Activated naive CD8-positive, alpha-beta T cell treated with anti-CD3 and anti-CD28 coated beads, Interleukin-2, amount 10 ng/mL, durations not matched to agents 7 days and 5 days (primary cell): ENCODE measurements around the gene CD8A. TPM values are rescaled to one million over a fixed set of nuclear protein-coding genes. Genes with fewer than 3 reads are reported as not detected.
"Not testable (repeated sequence)": the region's sequence is repeated elsewhere in the genome, so short reads cannot be mapped to it uniquely, and the experiment has no call there.

Experiments
- ATAC-seq: fragments of 150-1000 bp; cut with Tn5 transposase; one replicate; pipeline ENCODE4 v1.10.0; 2021; ENCODE audit warnings: low read depth, moderate library complexity
- POLR2A ChIA-PET: fragments of 350-600 bp; sonication (Branson Sonifier 250); formaldehyde crosslinking; loops from one replicate; lab custom pipeline; 2021; ENCODE audit warnings: antibody characterized with exemption; lab: Charles Lee
- DNase-seq: peaks from one replicate; pipeline ENCODE4 v3.0.0; 2021
- H3K27ac Mint-ChIP-seq: one replicate; pipeline ENCODE4 v1.8.0; 2022; ENCODE audit warnings: mild to moderate bottlenecking, mixed read lengths
- H3K27me3 Mint-ChIP-seq: one replicate; pipeline ENCODE4 v1.8.0; 2022; ENCODE audit warnings: mild to moderate bottlenecking, moderate library complexity, mixed read lengths
- H3K36me3 Mint-ChIP-seq: one replicate; pipeline ENCODE4 v1.8.0; 2021; ENCODE audit warnings: mild to moderate bottlenecking, mixed read lengths
- H3K4me1 Mint-ChIP-seq: one replicate; pipeline ENCODE4 v1.8.0; 2021; ENCODE audit warnings: mixed read lengths
- H3K4me3 Mint-ChIP-seq: one replicate; pipeline ENCODE4 v1.8.0; 2022; ENCODE audit warnings: mild to moderate bottlenecking, moderate library complexity, mixed read lengths
- H3K9me3 Mint-ChIP-seq: one replicate; pipeline ENCODE4 v1.8.0; 2021; ENCODE audit warnings: mixed read lengths
- total RNA-seq, 2 experiments: library from RNA; stranded (reverse); gene quantifications; one replicate each; pipeline ENCODE4 v1.2.3, GENCODE V29; 2021

Gene CD8A
- total RNA-seq = 100 to 1,000 TPM; 666 to 683 TPM

DNA sequence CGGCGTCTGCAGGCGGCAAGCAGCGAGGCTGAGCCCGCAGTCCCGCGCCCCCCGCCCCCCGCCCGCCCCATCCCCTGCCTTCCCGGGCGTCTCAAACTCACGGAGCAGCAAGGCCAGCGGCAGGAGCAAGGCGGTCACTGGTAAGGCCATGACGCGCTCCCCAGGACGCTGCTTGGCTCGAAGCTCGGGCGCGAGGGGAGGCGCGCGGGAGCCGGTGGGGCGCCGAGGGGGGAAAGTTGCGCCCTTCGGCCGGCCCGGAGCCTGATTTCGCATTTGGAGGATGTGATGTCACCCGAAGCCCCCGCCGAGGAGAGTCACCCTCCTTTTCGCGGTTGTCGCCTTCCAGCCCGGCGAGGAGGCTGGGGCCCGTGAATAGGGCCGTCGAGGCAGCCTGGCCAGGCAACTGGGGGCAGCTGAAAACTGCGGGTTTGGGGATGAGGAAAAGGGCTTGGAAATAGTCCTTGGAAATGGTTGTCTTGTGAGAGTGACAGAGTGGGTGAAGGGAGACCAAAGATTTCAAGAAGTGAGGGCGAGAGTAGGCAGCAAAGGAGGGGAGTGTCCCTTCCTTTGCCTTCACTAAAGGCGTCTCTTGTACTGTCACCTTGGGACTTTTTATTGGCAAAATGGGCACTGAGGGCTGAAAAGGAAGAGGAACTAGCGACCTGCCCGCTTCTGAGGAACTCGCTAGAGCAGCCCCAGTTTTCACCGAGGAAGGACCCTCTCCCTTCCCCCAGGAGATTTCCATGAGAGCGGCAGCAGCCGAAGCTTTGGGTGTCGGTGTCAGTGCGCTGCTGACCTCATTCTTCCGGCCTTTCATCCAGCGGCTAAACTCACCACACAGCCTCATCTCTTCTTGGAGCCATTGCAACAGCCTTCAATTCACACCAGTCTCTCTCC, at the start of gene CD8A:
Gene CD8A (minus strand): TSS at position 238 of the 897 bp plus-strand sequence. CDS start 88 bp downstream, at position 150.
- Mint-ChIP-seq H3K36me3 (peaks cover 42% of the 10 kb centered on the region), H3K9me3 (peaks cover 2% of the 10 kb centered on the region), H3K27ac (peak within 1 kb of the TSS; percentile 99), H3K4me1 (peaks cover 55% of the 10 kb centered on the region), H3K27me3 (no peaks in the 10 kb centered on the region), H3K4me3 (peak within 1 kb of the TSS; percentile 93)
- DNase-seq (peak; percentile 86), ATAC-seq (peak; percentile 34)
- POLR2A ChIA-PET = interaction anchor here (0.7 to 19.1 kb wide), 11 partner anchors 8 to 349 kb away, joined by 3 to 755 read pairs (median 8); partner anchors contain the start of genes CD8B and KDM3A

DNA sequence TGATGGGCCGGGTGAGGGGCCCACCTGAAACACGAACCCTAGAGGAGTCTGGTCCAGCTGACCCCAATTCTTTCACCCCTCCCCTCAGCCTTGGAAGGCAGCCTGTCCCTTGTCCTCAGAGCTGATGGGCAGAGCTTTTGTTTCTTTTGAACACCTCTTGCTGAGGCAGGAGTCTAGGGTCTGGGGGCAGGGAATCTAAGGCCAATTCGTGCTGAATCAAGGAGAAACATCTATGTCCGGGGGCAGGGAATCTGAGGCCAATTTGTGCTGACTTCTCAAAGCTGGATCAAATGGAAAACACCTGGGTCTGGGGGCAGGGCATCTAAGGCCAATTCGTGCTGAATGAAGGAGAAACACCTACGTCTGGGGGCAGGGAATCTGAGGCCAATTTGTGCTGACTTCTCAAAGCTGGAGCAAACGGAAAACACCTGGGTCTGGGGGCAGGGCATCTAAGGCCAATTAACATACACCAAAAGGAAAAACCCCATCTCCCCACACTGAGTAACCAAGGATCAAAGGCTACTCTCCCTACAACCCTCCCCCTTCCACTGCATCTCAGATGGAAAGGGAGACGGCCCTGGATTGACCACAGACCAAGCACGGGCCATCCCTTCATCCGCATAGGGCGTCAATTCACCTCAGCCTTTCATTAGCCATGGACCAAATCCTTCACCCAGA, 49.3 kb upstream of the CD8A start:
- not testable (repeated sequence) for DNase-seq, ATAC-seq, H3K9me3 Mint-ChIP-seq, H3K27me3 Mint-ChIP-seq
- Mint-ChIP-seq H3K4me3 (peak overlapping the region; percentile 65), H3K36me3 (peaks cover 13% of the 10 kb centered on the region), H3K4me1 (peaks cover 70% of the 10 kb centered on the region), H3K27ac (peak overlapping the region; percentile 87)
- POLR2A ChIA-PET = interaction anchor here (1.2 kb wide), 1 partner anchor 14 kb away, joined by 6 read pairs; no protein-coding TSS in a partner anchor

DNA sequence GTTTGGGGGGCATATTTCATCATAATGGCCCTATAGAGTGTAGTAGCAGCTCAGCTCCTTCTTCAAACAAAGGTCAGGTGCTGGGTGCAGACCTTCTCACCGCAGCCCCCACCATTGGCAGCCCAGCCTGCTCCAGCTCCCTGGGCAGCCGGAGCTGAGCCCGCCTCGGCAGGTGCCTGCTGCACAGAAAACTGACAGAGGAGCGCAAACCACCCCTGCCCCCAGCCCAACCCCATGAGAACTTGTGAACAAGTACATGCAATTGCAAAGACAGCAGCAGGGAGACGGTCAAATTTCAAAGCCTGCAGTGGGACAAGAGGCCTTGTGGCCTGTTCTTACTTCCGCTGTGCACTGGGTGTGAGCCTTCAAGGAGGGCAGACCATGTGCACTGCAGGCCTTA, 48.7 kb upstream of the CD8A start:
- ATAC-seq (peak; percentile 25), DNase-seq (peak; percentile 61)
- H3K9me3 Mint-ChIP-seq, H3K27me3 Mint-ChIP-seq: not testable (repeated sequence)
- H3K27ac Mint-ChIP-seq = peak overlapping the region; percentile 87
- peak overlapping the region; percentile 65 for H3K4me3 Mint-ChIP-seq
- H3K4me1 Mint-ChIP-seq = peaks cover 69% of the 10 kb centered on the region
- peaks cover 11% of the 10 kb centered on the region for H3K36me3 Mint-ChIP-seq
- POLR2A ChIA-PET = interaction anchor here (1.2 kb wide), 1 partner anchor 13 kb away, joined by 6 read pairs; no protein-coding TSS in a partner anchor

DNA sequence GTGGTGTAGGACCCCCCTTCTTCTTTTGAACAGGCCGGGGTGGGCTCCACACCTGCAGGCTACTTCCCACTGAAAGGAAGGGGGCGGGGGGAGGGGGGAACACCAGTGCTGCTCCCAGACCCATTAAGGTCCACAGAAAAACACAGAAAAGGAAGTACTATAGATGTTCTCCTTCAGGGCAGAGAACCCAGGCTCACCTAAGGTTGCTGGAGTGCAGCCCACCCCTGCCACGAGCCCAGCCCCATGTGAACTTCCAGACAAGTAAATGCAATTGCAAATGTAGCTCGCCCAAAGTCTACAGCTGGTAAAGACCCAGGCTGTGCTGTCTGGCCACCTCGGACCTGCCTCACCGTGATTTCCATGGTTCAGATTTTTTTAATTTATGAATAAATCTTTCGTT, 47.0 kb upstream of the CD8A start:
- not testable (repeated sequence) for DNase-seq, ATAC-seq, H3K9me3 Mint-ChIP-seq, H3K27me3 Mint-ChIP-seq, H3K36me3 Mint-ChIP-seq
- Mint-ChIP-seq H3K4me3 (peak overlapping the region; percentile 69), H3K27ac (peak overlapping the region; percentile 81), H3K4me1 (peaks cover 67% of the 10 kb centered on the region)
- POLR2A ChIA-PET = interaction anchor here (1.1 kb wide), 1 partner anchor 13 kb away, joined by 3 read pairs; no protein-coding TSS in a partner anchor

DNA sequence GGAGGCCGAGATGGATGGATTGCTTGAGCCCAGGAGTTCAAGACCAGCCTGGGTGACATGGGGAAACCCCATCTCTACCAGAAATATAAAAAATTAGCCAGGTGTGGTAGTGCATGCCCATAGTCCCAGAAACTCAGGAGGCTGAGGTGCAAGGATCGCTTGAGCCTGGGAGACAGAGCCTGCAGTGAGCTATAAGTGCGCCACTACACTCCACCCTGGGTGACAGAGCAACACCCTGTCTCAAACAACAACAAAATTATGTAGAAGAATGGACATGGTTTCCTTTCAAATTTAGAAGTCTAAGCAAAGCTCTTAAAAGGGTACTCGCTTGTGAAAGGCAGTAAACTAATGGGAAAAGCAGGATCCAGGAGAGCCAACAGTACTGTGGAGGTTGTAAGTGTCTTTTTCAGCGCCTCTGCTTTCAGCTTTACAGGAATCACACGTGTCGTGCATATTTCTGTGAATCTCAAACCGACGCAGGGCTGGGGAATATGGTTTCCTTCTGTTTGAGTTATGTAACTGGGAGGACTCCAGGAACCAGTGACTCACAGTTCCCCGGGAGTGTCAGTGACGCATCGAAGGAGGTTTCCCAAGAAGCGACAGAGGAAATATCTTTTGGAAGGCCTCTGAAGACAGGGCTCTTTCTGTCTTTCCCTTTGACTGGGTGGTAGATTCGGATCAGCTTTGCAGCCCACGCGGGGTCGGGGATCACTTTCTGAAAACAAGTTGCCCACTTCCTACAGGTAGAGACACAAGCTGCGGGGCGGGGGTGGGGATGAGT, 46.4 kb upstream of the CD8A start:
- H3K4me3 Mint-ChIP-seq = peak overlapping the region; percentile 63
- not testable (repeated sequence) for H3K9me3 Mint-ChIP-seq, DNase-seq, H3K36me3 Mint-ChIP-seq, H3K27me3 Mint-ChIP-seq
- POLR2A ChIA-PET = interaction anchor here (1.1 to 1.6 kb wide), 2 partner anchors 11 to 13 kb away, joined by 3 to 9 read pairs; no protein-coding TSS in a partner anchor
- peaks cover 62% of the 10 kb centered on the region for H3K4me1 Mint-ChIP-seq
- peak overlapping the region; percentile 94 for H3K27ac Mint-ChIP-seq
- peak; percentile 5 for ATAC-seq

DNA sequence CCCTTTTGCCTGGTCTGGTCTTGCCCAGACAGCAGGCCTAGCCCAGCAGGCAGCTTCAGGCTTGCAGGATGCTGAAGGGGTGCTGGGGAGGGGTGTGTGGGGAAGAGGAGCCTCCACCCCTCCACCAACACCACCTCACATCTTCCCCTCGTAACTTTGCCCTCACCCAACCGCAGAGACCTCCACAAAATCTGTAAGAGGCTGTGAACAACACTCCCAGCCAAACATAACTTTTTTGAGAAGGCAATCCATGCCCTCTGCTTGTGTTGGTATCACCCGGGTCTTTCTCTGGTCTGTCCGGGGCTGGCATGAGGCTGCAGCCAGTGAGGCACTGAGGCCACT, 44.8 kb upstream of the CD8A start:
- not testable (repeated sequence) for H3K27me3 Mint-ChIP-seq, H3K9me3 Mint-ChIP-seq, DNase-seq, H3K36me3 Mint-ChIP-seq
- POLR2A ChIA-PET = interaction anchor here (1.7 kb wide), 1 partner anchor 14 kb away, joined by 8 read pairs; no protein-coding TSS in a partner anchor
- H3K4me3 Mint-ChIP-seq = peak overlapping the region; percentile 73
- peak; percentile 31 for ATAC-seq
- peaks cover 63% of the 10 kb centered on the region for H3K4me1 Mint-ChIP-seq
- H3K27ac Mint-ChIP-seq = peak overlapping the region; percentile 94

DNA sequence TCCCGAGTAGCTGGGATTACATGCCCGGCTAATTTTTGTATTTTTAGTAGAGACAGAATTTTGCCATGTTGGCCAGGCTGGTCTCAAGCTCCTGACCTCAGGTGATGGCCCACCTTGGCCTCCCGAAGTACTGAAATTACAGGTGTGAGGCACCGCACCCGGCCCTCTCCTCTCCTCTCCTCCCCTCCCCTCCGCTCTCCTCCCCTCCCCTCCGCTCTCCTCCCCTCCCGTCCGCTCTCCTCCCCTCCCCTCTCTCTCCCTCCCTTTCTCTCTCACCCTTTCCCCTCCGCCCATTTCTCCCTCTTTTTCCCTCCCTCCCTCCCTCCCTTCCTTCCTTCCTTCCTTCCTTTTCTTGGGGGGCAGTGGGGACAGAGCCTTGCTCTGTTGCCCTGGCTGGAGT, 42.6 kb upstream of the CD8A start:
- H3K27ac Mint-ChIP-seq = peak overlapping the region; percentile 92

DNA sequence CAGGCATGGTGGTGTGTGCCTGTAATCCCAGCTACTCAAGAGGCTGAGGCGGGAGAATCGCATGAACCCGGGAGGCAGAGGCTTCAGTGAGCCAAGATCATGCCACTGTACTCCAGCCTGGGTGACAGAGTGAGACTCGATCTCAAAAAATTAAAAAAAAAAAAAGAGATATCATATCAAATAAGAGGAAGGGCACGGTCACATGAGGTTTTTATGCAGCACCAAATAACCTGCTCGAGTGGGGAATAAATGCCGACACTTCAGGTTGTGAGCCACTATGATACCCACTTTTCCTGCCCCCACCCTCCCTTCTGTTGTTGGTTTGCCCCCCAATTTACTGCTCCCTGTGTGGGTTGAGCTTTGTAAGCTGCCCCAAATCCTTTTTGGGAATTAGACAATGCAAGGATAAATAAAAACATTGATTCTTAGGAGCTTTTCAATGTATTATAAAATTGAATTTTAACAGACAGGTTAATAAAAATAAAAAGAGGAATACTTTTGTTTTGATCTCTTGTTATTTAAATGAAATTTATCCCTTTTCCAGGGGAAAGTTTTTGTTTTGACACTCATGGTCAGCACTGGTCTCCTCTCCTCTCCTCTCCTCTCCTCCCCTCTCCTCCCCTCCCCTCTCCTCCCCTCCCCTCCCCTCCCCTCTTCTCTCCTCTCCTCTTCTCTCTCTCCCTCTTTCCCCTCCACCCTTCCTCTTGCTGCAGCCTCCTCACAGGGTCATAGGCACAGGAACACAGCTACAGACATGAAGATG, 41.8 kb upstream of the CD8A start:
- peaks cover 65% of the 10 kb centered on the region for H3K4me1 Mint-ChIP-seq
- H3K4me3 Mint-ChIP-seq = peak overlapping the region; percentile 68
- peaks cover 5% of the 10 kb centered on the region for H3K36me3 Mint-ChIP-seq

More for the DNA sequence above, 42.6 kb upstream of the CD8A start:
- Mint-ChIP-seq H3K4me3 (peak overlapping the region; percentile 70), H3K9me3 (no peaks in the 10 kb centered on the region), H3K36me3 (peaks cover 4% of the 10 kb centered on the region), H3K4me1 (peaks cover 64% of the 10 kb centered on the region), H3K27me3 (no peaks in the 10 kb centered on the region)
- ATAC-seq (no peak), DNase-seq (no peak)
- POLR2A ChIA-PET = interaction anchor here (0.8 to 2.1 kb wide), 6 partner anchors 9 to 42 kb away, joined by 3 to 11 read pairs (median 4); partner anchors contain the start of gene CD8A

DNA sequence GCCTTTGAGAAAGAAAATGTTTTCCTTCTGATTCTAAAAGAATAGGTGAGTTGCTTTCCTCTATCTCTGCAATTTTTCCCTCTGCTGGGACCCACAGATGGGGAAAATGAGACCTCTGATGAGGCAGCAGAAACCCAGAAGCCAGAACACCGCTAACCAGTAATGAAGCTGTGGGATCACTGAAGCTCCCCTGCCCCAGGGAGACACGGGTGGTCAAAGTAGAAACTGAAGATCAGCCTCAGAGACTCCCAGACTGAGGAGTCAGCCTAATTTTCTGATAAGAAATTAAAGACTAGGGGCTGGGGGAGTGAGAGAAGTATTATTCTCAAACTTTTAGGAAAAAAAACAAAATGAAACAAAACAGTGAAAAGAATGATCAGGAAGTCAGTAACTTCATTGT, 40.8 kb upstream of the CD8A start:
- Mint-ChIP-seq H3K9me3 (no peaks in the 10 kb centered on the region), H3K4me3 (peak overlapping the region; percentile 68), H3K36me3 (peaks cover 5% of the 10 kb centered on the region), H3K27me3 (no peaks in the 10 kb centered on the region), H3K27ac (peak overlapping the region; percentile 82), H3K4me1 (peaks cover 65% of the 10 kb centered on the region)
- no peak for DNase-seq
- POLR2A ChIA-PET = interaction anchor here (0.8 to 2.1 kb wide), 4 partner anchors 21 to 44 kb away, joined by 4 to 11 read pairs (median 5); partner anchors contain the start of gene CD8A
- ATAC-seq = no peak

More for the DNA sequence above, 41.8 kb upstream of the CD8A start:
- H3K27ac Mint-ChIP-seq = peak overlapping the region; percentile 92
- H3K27me3 Mint-ChIP-seq = no peaks in the 10 kb centered on the region
- DNase-seq (peak; percentile 27), ATAC-seq (no peak)
- H3K9me3 Mint-ChIP-seq = no peaks in the 10 kb centered on the region
- POLR2A ChIA-PET = interaction anchor here (0.7 to 2.1 kb wide), 8 partner anchors 8 to 45 kb away, joined by 3 to 11 read pairs (median 4); partner anchors contain the start of gene CD8A

DNA sequence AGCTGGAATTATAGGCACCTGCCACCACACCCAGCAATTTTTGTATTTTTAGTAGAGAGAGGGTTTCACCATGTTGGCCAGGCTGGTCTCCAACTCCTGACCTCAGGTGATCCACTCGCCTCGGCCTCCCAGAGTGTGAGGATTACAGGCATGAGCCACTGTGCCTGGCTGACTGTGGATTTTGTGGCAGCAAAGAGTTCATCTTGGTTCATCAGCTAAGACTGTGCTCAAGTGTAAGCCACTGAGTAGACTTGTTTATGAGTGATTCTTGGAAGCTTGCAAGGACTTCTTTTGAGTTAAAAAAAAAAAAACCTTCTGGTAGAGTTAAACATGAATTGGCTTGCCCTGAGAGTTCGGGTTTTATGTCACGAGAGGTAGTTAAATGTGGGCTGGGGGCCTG, 36.2 kb upstream of the CD8A start:
- DNase-seq (no peak), ATAC-seq (no peak)
- Mint-ChIP-seq H3K4me3 (peak overlapping the region; percentile 87), H3K27ac (peak overlapping the region; percentile 97), H3K36me3 (peaks cover 12% of the 10 kb centered on the region), H3K9me3 (no peaks in the 10 kb centered on the region), H3K27me3 (no peaks in the 10 kb centered on the region), H3K4me1 (peaks cover 74% of the 10 kb centered on the region)
- POLR2A ChIA-PET = interaction anchor here (1.0 to 10.8 kb wide), 7 partner anchors 8 to 63 kb away, joined by 4 to 213 read pairs (median 103); partner anchors contain the start of gene CD8A

DNA sequence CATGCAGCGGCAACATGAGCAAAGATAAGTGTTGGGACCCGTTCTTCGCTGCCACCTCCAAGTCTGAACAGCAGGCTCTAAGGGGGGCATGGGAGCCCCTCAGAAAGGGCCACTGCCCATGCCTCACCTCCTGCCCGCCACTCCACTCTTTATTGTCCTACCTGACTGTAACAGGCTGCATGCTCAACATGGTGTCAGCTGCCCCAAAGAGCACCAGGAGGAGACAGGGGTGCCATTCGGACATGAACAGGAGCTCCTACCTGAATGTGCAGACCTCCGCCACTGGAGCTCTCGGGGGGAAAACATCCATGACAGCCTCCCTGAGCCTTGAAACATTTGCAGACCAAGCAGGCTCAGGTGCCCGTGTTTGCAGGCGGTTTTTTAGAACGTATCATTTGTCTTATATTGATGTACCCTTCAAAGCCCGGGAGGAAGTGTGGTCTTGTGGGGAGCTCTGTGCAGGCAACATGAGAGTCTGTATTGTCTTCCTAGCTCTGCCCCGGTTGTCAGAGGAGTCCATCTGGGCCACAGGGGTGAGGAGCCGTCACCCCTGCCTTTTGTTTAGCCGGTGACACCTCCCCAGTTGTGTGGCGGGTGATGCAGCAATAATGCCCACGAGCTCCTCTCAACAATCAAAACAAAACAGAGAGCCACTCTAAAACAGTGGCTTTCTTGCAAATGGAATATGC, 35.1 kb upstream of the CD8A start:
- peaks cover 72% of the 10 kb centered on the region for H3K4me1 Mint-ChIP-seq
- no peaks in the 10 kb centered on the region for H3K9me3 Mint-ChIP-seq
- POLR2A ChIA-PET = interaction anchor here (0.6 to 10.8 kb wide), 16 partner anchors 8 to 384 kb away, joined by 3 to 213 read pairs (median 8); partner anchors contain the start of genes CD8A and CD8B
- peak overlapping the region; percentile 87 for H3K4me3 Mint-ChIP-seq
- H3K27me3 Mint-ChIP-seq = no peaks in the 10 kb centered on the region
- DNase-seq = peak; percentile 79
- ATAC-seq = peak; percentile 80
- H3K36me3 Mint-ChIP-seq = peaks cover 13% of the 10 kb centered on the region
- H3K27ac Mint-ChIP-seq = peak overlapping the region; percentile 97
